ENCODE data around the gene SH3RF3.
A peak's percentile ranks its signal among the peaks of the same experiment; 100 is the strongest.
"Not testable (repeated sequence)": the region's sequence is repeated elsewhere in the genome, so short reads cannot be mapped to it uniquely, and the experiment has no call there.

The SH3RF3 gene

GRCh38 chr2:109157563-109158105 lies 28.6 kb downstream of the SH3RF3 start:
- DNase-seq (ENCODE audit: low read depth, low spot score), result no peak

DNA sequence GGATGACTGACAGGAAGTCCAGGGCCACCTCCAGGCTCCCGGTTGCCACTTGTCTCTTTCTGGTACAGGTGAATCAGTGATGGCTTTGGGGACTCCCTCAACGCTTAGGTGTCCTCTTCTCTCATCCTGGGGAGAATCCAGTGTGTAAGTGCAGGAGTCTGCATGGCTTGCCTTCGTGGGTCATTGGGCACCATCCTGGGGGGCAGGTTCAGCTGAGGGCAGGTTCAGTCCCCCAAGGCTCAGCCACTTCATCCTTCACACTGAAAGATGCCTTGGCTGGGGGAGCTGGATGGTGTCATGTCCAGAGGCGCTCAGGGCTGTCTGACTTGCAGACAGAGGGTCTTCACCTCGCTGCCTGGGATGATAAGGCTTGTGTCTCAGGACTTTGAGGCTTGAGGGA lies 29.2 kb downstream of the SH3RF3 start:
- no peak for DNase-seq (ENCODE audit: low read depth, low spot score)

- DNase-seq (ENCODE audit: low read depth, low spot score), result no peak
These were observed 30.1 kb downstream of the SH3RF3 start for GRCh38 chr2:109159096-109159495.

DNA sequence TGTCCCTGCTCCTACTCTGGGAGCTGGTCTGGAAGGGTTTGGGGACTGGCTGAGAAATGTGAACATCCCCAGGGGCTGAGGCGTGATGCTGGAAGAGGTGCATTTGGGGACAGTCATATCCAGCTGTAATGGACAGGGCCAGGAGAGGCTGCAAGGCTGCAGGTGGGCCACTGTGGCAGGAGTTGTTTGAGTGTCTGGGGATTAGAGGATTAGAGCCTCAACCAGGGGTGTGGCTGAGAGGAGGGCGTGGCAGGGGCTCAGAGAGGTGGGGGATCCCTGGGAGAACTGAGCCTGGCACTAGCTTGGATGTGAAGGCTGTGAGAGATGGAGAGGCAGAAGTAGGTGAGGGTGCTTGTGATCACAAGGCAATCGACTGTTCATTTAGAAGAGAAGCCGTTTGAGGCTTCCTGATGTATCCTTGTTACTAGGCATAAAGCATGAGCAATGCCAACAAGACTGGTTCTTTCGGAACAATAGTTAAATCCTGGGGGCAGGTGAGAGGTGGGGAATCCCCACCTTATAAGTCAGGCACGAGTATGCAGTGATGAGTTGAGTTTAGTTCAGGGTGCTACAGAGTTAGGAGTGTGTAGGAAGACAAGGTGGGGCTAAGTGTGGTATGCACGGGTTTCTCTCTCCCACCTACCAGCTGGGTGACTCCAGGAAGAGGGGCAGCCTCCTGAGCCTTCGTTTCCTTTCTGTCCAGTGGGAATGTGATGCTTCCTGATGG lies 31.9 kb downstream of the SH3RF3 start:
- DNase-seq (ENCODE audit: low read depth, low spot score), result no peak

GRCh38 chr2:109162367-109162766 lies 33.4 kb downstream of the SH3RF3 start:
- DNase-seq (ENCODE audit: low read depth, low spot score), result not testable (repeated sequence)

DNA sequence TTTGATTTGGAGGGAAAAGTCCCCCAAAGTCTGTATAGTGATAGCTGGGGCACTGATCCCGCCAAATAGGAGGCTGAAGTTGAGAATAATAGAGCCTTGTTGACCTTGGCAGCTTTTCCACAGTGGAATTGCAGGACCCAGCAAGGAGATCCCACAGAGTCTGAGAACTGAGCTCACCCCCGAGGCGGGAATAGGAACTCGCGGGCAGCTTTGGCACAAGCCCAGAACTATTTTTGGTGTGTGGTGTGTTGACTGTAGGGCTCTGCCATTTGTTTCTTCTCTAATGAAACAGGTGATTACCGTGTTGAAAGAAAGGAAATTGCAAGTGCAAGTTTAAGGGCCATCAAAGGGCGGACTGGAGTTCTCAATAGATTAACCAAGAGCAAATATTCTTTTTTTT lies 34.0 kb downstream of the SH3RF3 start:
- DNase-seq (ENCODE audit: low read depth, low spot score), result no peak

DNA sequence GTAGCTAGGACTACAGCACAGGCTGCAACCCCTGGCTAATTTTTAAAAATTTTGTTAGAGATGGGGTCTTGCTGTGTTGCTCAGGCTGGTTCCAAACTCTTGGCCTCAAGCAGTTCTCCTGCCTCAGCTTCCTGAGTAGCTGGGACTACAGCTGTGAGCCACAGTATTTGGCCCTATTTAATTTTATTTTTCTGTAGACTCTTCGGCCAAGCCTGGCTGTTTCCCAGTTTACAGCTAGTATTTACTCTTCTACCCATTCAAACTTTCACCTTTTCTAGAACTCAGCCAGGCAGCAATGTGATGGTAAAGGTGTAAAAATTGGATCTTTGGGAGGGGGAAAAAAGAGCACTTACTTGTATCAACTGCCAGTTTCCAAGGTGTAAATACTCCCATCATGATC lies 35.3 kb downstream of the SH3RF3 start:
- no peak for DNase-seq (ENCODE audit: low read depth, low spot score)

DNA sequence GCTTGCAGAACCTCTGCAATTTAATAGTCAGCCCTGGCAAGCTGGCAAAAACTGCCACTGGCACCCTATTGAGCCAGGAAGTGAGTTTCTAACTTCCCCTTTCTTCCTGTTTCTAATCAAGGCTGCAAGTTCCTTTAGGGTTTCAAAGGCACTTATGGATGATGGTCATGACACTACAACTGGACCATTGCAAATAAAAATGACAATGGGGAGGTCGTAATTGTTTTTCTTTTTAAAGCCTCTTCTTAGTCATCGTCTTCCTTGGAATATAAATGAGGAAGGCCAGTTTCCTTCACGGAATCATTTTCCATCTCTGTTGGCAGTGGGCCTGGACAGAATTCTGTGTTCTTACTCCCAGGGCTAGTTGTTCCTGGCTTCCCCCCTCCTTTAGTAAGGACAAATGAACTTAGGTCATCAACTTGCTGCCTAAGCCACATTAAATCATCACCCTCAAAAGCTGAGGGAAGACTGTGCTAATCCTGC lies 35.8 kb downstream of the SH3RF3 start:
- no peak for DNase-seq (ENCODE audit: low read depth, low spot score)

DNA sequence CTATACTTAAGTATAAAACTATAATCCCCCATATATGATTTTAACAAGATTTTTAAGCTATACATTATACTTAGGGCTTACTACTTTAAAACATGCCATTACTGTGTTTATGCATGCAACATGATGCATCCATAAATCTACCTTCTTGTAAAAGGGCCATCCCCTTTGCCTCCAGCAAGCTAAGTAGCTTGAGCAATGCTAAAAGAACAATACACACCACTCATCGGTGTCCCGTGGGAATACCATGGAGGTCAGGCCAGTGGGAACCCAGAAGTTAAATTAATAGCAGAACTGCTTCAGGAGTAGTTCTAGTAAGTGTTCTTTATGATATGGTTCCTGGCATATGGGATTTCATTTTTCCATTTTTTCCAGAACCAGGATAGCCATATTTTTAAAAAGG lies 37.8 kb downstream of the SH3RF3 start:
- DNase-seq (ENCODE audit: low read depth, low spot score), result no peak

GRCh38 chr2:109168086-109168485 lies 39.1 kb downstream of the SH3RF3 start:
- no peak for DNase-seq (ENCODE audit: low read depth, low spot score)

DNA sequence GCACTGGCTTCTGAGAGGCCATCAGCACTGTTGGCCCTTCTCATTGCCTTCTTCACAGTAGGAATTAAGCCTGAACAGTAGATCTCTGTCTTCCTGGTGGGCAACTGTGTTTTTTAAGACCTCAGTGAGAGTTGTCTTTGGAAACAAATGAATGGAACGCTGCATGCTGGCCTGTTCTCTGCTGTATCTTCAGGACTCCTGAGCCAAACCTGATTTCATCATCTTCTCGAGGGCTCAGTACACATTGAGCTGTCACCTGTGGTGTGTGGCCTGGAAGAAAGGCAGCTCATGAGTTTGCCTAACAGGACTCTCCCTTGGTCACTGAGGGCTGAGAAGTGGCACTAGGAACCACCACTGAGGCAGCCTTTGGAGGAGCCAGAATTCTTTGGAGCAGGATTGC lies 39.7 kb downstream of the SH3RF3 start:
- no peak for DNase-seq (ENCODE audit: low read depth, low spot score)

- DNase-seq (ENCODE audit: low read depth, low spot score), result no peak
These were observed 41.6 kb downstream of the SH3RF3 start for GRCh38 chr2:109170645-109171044.

DNA sequence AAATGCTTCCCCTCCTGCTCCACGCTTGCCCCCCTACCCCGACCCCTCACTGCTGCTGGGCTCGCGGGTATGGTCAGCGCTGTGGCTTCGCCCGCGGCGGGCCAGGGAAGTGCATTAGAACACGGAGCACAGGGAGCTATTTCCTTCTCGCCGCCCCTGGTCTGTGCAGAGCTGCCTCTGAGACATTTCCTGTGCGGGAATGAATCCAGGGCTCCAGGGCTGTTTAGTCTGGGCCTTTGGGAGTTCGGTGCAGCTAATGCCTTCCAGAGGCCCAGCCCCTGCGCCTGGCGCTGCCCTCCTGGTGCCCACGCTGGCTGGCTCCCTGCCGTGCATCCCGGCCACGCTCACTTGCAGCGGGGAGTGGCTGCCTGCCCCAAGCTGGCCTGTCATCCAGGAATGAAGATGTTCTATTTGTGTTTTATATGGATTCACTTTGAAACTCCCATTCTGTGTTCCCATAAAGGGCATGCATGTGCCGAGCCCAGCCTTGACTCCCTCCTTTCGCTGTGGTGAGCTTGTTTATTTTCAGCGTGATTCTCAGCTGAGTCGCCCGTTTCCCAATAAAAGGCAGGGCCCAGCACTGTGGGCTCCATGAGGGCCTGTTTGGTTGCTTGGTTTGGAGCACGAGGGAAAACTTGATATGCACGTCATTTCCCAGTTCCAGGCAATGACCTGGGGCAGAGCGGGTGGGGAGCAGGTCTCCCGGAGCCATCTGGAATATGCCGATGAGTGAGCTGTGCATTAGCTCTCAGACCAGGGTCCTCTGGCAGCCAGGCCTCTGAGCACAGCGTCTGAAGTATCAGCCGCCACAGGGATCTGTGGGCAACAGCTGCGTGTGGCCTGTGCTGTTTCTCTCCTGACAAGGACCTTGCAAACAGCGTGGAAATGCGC lies 42.7 kb downstream of the SH3RF3 start:
- DNase-seq (ENCODE audit: low read depth, low spot score), result peak; percentile 42

DNA sequence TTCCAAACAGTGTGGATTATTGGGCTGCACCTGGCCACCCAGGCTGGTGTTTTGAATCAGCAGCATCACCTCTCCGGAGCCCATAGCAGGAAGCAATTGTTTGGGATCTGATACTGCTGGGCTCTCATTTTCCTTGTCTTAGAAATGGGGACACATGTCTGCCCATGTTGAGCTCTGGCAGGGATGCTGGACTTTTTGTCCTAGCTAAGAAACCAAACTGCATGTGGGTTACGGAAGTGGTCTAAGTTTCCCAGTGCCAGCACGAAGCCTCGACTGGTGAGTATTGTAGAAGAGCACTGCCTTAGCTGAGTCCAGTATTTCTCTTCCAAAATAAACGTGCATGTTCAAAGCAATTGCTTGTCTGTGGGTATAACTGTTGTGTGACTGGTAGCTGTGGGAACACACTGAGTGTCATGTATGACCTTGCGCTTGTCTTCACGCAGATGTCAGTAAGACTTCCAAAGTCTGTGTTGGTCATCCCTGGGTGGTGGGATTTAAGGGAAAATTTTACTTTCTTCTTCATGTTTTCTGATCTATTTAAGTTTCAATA lies 43.6 kb downstream of the SH3RF3 start:
- no peak for DNase-seq (ENCODE audit: low read depth, low spot score)

DNA sequence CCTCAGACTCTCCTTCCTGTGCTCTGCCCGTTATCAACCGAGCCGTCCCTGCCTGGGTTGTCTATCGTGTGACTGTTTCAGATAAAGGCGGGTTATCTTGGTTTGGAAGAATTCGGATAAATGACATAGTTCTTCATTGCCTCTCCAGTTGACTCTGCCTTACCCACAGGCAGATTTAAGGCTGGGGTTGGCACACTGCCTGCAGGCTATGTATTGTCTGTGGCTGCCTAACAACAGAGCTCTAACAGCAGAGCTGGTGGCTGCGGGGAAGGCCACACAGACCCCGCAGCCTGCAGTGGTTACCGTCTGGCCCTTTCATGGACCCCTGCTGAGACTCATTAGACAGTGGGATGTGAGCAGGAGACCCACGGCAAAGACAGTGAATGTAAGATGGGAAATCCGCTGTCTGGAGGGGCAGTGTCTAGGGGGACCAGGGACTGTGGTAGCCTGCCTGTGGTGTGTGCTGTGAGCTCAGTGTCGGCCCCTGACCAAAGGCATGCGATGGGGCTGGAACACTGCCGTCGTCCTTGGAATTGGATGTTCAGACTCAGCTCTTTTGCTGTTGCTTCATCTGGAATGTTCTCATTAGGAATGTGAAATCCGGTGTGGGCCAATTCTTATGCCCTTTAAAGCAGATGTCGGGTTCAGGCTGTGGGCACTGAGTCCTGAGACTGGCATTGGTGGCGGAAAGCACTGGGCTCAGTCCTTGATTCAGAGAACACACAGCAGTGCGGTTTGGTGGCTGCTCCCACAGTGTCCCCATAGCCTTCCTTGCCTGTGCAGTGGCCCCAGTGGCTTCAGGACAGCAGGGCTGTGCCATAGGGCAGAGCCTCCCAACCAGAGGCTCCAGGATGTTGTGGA lies 44.5 kb downstream of the SH3RF3 start:
- DNase-seq (ENCODE audit: low read depth, low spot score), result peak; percentile 50

DNA sequence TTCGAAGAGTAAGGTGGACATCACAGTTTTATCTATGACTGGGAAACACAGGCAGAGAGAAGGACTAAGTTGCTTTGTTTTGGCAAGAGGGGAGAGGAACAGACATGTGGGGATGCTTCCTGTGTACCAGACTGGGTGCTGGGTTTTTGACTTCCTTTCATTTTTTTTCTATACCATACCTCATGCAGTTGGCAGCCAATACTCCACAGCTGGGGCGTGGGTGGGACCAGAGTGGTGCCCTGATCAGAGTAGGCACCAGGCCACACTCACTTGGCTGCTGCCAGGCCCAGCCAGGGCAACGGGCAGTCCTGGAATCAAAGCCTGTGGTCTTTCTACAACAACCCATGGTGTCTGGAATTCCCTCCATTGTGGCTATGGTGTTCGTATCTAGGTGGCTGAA lies 45.2 kb downstream of the SH3RF3 start:
- DNase-seq (ENCODE audit: low read depth, low spot score), result no peak

- DNase-seq (ENCODE audit: low read depth, low spot score), result no peak
These were observed 45.8 kb downstream of the SH3RF3 start for GRCh38 chr2:109174626-109175349.

GRCh38 chr2:109175350-109175678 lies 46.3 kb downstream of the SH3RF3 start:
- DNase-seq (ENCODE audit: low read depth, low spot score), result no peak

- DNase-seq (ENCODE audit: low read depth, low spot score), result no peak
These were observed 47.9 kb downstream of the SH3RF3 start for GRCh38 chr2:109176928-109177327.

- no peak for DNase-seq (ENCODE audit: low read depth, low spot score)
These were observed 48.6 kb downstream of the SH3RF3 start for GRCh38 chr2:109177635-109178034.

GRCh38 chr2:109178968-109179367 lies 50.0 kb downstream of the SH3RF3 start:
- no peak for DNase-seq (ENCODE audit: low read depth, low spot score)
